HG03442 (cell line): ENCODE results near the gene MAML2.

Source experiments
- ATAC-seq: cut with Tn5 transposase; IDR thresholded peaks from one replicate; pipeline ENCODE4 v1.9.1; 2021; ENCODE audit warnings: mild to moderate bottlenecking, moderate library complexity; ENCODE audit not compliant: unreplicated experiment

The MAML2 gene

DNA sequence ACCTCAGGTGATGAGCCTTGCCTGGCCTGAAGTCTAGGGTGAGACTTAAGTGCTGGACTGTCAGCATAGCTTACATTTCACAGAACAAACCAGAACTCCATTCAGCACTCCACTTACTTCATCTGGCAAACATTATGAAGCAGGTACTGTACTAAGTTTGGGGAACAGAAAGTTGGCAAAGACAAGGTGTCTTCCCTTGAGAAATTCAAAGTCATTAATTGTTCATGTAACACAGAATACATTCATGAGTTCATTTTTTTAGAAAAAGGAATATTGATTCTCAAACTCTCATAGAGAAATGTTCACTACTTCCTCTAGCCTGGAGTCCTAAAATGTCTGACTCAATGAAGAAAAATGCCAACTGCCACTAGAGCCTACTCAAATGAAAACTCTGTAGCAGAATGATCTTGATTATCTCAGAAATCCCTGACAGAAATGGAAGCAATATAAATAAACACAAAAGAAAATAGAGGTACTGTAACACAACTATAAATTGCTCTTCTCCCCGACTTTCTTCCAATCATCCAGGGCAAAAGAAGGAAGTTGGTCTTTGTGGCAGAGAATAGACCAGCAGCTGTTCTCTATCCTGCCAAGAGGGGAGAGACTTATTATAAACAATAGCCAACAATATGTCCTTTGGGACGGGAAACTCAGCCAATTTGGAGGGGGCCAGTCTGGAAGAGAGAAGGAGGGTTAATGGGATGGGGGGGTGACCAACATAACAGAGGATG, 289.9 kb downstream of the MAML2 start:
- ATAC-seq: no peak

DNA sequence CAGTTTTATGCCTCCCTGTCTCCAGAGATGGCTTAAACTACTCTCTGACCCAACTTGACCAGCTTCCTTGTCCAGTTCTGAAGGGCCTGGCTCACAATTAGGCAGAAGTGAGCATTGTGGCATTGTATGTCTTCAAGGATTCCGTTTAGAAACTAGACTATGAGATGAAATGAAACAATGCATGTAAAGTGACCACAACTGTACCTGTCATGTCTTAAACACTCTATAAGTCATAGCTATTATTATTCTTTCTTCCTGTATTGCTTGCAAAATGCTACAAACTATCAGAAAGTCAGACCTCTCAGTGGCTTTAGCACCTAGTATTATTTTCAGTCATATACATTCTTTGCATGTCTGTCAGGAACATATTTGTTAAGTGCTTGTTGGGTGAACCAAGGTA, 291.2 kb downstream of the MAML2 start:
- peak; percentile 93 for ATAC-seq

DNA sequence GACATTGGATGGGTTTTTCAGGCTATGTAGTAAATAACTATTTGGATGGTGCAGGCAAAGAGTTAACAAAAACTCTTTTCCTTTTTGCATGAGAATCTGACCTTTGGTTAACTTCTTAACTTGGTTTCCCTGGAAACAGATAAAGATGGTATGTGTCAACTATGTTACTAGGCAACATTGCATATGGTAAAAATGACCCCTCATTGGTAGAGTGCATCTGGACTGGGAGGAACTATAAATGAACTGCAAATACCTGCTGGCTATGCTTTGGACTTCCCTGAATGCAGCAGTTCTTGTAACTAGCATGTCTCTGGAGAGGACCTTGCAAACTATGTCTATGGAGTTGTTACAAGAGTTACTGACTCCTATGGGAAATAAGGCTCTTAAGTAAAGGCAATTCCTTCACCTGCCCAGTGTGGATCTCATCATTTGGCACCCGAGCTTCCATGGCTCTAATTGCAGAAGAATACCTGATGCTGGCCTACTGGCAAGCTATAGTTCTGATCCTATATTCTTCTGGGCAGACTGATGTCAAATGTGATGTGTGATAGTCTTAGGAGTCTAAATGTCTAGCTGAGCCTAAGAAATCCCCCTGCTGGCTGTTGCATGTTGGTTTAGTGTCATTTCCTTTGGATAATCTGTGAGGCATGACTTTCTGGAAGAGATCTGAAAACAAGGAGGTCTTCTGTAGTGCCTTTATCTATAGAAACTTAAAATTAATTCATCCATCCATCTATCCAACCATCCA, 292.4 kb downstream of the MAML2 start:
- no peak for ATAC-seq

DNA sequence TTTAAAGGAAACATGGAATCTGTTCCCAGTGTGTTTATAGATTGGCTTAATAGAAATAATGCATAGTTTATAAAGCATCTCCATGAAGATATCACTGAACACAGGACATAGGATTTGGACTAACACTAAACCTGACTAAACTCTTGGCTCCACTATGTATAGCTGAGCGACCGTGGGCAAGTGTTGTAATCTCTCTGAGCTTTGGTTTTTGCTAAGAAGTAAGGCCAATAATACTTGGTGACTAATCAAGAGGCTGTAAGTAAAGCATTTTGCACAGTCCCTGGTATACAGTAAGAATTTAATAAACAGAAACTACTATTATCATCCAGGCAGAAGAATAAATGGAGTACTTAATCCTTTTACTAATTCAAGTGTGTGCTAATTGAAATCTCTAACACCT, 293.6 kb downstream of the MAML2 start:
- ATAC-seq: no peak

DNA sequence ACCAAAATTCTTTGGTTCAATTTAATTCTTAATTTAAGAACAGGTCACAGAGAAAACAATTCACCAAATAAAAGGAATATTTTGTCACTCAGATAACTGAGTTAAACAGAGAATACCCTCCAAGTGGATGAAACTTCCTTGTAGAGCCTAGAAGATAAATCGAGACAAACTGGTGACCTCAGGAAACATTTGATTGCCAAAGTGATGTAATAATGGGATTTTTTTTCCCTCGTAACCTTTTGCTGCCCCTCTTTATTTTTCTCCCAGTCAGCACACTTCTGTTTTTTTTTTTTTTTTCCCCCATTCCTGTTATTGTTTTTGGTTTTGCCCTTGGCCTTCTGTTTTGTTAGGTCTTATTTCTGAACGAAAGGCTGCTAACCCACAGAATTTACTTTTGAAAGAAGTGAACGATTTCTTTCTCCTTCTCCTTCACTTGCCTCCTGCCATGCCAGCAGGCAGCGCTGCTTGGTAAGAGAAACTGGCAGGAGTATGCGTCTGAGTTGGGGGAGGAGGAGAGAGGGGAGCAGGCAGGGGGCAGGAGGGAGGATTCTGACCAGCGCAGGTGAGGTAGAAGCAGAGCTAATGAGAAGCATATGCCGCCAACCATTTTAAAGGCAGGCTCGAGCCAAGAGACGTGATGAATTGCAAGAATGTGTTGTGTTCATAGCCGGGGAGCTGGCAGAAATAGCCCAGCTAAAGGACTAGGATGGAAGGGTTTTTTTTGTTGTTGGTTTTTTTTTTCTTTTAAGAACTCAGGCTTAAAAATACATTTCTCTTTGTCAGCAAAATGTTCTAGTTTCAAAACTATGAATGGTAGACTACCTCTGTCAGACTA, 297.2 kb downstream of the MAML2 start:
- no peak for ATAC-seq

DNA sequence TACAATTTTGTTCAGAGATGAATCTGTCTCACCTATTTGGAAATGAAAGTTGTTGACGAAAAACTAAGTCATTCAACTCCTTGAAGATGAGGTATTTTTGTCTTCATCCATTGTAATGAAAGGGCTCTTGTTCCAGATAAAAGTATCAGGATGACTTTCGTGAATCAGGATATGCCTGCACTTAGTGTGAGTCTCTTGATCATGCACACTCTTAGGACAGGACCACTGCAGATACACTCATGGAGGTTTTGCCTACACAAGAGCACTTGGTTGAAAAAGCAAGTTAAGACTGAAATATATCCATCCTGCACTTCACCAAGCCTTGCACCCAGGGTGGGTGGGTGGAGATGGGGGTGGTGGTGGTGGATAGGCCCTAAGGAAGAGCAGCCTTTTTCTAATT, 298.2 kb downstream of the MAML2 start:
- ATAC-seq: no peak

DNA sequence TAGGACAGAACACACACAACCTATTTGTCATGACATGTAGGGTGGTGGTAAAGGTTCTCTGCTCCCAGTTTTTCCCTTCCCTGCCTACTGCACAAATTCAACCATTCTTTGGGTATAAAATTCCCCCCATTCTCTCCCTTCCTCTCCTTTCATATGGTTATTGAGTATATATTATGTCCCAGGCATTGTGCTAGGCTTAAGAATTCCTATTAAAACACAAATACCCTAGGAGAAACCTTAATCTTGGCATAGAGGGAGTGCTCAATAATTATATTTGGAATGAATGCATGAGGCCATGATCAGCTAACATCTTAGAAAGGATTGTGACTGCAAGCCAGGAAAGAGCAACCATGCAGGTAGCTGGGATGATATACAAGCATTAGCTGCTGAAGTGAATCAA, 298.7 kb downstream of the MAML2 start:
- no peak for ATAC-seq

DNA sequence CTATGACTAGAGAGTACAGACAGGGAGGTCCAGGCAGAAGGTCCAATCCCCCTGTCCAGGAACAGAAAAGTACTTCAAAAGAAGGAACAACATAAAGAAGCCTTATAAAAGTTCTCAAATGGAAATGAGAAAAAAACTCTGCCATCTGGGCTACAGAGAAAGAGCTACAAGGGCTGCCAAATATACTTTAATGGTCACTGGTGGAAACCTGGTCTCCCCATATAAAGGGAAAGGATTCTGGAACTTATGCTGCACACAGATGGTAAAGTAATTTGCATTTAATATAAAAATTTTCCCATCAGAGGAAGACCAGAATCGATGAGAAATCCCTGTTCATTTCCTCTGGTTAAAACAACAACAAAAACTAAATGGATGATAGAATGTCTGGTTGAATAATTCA, 299.7 kb downstream of the MAML2 start:
- ATAC-seq: no peak

DNA sequence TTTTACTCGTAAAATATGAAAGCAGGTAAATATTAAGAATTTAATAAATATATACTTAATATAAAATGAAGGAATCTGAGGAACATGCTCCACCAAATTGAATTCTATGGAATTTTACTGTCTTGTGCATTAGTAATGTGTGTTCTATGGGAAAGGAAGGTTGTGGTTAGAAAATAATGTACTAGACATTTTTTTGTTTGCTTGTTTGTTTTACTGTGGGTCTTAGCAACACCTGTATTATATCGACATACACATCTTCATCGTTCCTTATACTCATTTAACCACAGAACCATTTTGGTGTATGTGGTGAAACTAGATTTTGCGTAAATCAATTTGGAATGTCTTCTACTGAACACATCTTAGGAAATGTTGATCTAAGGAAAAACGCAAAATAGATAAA, 304.9 kb downstream of the MAML2 start:
- ATAC-seq: no peak

DNA sequence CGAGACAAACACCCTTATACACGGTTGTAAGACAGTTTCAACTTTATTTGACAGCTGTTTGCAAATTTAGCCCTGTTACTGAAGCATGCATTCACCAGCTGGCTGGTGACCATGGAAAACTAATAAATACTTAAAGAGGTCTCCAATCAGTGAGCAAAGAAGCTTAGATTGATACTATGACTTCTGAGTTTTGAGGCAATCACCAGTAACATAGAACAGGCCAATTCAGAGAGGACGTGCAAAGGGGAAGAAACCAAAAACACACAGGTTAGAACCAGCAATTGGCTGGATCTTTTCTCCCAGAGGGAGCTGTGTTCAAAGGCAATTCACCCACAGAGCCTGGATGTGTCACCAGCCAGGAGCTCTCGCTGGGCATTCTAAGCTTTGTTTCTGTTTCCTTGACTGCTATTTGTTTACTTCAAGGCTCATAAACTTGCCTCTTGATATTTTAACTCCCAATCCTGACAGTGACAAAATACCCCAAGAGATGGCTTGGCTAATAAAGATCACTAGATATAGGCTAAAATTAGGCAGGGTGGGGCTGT, 305.5 kb downstream of the MAML2 start:
- ATAC-seq: no peak

DNA sequence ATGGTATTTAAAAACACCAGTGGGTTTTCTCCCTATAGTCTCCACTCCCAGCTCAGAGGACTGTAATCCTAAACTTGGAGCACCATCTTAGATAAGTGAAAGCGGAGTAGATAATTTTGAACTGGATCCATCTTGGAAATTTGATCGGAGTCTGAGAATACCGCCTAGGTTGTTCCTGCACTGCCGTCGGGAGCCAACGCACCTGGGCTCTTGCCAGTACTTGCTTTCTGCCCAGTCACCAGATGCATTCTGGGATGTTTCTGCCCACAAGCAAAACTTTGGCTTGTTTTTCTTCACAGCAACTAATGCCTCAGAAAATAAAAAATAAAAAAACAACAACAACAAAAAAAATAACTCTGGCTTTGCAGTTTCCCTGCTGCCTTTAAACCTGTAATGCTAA, 306.1 kb downstream of the MAML2 start:
- ATAC-seq: no peak

DNA sequence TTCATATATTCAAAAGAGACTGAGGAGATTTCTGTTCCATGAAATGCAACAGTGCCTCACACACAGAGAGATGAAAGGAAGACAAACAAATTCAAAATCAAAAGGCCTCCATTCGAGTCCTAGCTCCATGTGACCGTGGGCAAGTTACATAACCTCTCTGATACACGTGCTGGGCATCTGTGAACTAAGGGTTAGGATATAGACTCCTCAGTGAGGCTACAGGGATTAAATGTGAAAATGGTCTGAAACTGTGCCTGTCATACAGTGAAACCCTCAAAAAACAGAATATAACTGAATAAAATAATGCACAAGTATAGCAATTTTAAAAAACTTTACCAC, 307.3 kb downstream of the MAML2 start:
- ATAC-seq: no peak

DNA sequence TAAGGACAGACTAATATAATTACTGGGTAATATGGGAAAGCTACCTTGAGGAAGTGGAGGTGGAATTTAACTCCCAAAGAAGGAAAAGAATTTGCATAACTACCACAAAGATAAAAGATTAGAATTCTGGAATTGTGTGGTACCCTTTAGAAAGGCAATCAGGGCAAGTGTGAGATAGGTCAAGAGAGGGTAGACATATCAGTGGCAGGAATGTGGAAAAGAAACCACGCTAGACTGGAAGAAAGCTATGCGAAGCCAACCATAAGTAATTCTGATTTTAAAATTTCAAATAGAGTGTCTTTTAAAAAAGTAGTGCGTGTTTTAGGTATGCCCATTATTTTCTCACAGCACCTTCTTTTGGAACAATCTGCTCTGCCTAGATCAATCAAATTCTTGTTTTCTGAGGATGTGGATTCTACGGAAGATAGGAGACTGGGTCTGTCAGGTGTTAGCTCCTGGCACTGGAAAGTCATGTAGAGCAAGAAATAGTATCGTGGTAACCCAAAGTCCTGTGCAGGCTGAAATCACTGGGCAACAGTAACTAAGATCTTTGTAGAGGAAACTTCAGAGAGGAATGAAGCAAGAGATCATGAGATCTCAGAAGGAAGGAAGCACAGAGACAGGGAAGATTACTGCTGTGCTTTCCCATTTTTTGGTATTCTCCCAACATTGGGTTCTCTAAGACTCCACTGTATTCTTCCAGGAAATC, 307.8 kb downstream of the MAML2 start:
- ATAC-seq: no peak

DNA sequence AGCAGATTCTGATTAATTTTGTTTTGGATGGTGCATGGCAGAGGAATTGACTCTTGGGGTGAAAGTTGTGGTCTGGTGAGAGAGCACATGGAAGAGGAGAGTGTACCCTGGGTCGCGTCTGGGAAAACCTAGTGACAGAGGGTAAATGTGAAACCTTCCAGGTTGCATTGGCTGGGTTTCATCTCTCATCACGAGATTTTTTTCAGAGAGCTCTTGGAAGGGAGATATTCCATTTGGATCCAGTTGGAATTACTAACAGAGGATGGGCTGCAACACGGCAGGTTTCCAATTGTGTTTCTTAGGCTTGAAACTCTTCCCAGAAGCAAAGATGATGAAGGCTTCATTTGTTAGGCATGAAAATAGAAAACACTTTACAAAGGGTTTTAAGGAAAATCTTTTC, 309.4 kb downstream of the MAML2 start:
- ATAC-seq: no peak

DNA sequence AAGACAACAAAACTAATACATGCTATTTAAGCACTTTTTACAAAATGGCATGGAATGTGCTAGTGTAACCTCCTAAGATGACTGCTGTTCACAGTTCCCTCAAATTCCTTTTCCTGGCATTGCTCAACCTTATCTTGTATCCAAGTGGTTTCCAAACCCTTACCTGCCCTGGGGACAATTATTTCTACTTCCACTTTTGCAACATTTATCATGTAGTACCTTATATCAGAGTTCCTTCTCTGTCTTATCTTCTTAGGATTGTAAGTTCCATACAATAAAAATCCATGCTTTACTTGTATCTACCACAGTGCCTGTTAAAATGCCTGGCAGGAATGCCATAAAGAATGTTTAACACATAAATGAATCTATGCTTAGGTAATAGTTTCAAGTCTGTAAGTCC, 309.9 kb downstream of the MAML2 start:
- ATAC-seq: no peak

DNA sequence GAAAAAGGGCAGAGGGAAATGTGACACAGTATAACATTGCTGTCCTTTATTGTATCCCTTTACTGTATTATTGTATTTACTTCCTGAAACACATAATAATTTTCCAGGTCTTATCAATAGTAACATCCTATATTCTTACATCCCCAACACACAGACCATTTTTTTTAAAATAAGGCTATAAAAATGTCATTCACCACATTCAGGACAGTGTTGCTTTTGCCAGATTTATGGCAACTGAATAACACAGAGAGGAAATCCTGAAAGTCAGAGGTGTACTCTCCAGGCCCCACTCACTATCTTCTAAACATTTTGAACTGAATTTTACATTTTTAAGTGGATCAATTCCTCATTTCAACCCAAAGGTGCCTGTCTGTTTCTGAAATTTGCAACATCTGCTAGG, 314.2 kb downstream of the MAML2 start:
- no peak for ATAC-seq

DNA sequence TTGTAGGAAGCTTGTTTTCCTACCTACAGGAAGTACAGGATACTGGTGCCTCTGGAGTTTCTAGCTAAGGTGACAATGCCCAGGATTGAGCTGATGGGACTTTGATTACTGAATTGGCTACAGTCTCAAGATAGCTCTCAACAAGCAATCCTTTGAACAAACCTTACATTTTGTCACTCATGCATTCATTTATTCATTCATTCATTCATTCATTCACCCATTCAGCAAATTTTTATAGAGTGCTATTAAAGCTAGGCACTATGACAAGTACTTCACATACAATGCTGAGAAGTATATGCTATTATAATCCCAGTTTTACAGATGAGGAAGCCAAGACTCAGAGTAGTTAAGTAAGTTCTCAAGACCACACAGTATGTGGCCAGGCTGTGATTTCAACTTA, 316.0 kb downstream of the MAML2 start:
- ATAC-seq: no peak

DNA sequence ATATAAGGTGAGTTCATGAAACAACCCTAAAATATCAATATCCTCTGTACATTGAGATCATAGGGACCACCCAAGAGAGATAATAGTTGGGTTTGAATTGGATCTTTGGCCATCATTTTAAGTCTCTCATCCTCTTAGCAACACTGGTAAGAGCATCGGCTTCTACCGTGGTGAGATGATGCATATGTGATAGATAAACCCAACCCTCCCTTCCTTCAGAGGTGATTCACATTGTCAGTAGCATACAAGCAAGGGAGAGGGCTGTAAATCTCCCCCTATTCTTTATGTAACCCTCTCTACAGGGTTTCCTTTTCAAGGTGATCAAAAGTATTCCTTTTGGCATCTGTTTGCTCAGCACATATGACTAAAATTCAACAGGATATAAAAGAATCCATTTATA, 316.7 kb downstream of the MAML2 start:
- no peak for ATAC-seq

DNA sequence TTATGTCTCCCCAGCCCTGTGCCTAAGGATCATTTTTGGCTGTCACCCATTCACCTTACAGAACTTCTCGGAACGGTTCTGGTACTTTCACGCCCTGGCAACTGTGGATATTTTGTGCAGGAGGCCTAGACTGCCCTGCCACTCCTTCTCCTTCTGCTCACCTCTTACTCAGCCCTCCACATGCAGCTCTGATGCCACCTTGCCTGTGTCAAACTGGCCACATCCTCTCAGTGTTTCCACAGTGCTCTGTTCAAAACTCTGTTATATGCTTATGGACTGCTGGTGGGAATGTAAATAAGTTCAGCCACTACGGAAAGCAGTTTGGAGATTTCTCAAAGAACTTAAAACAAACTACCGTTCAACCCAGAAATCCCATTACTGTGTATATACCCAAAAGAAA, 318.3 kb downstream of the MAML2 start:
- ATAC-seq: no peak

DNA sequence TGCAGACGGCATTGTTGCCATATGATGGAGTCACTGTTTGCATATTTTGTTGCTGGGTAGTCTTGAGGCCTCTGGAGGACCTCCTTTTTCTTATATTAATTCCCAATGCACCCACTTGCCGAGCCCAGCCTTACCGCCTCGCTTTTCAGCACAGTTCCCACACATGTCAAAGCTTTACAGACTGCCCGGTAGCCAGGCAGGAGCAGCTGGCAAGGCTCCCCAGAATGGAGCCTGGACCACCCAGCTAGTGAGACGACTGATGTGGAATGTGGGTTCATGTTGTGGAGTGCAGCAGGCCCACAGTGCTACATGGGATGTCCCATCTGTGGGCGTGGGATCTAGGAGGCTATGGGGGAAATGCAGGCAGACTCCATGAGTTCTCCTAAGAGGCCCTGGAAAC, 319.7 kb downstream of the MAML2 start:
- no peak for ATAC-seq
